ENCODE measurements around the gene TOX3.

The TOX3 gene

GRCh38 chr16:52424591-52424990 is 122.4 kb downstream of the TOX3 start (continued):
- TF ChIP-seq ZNF398 (tag by site-specific recombination; IDR thresholded peaks at IDR 0.05), result no peak
- TF ChIP-seq FEZF1 (tag by site-specific recombination; IDR thresholded peaks at IDR 0.05), result no peak
- no peak for TF ChIP-seq ZNF549 (tag by site-specific recombination; IDR thresholded peaks at IDR 0.05)
- TF ChIP-seq, protein P1, sequence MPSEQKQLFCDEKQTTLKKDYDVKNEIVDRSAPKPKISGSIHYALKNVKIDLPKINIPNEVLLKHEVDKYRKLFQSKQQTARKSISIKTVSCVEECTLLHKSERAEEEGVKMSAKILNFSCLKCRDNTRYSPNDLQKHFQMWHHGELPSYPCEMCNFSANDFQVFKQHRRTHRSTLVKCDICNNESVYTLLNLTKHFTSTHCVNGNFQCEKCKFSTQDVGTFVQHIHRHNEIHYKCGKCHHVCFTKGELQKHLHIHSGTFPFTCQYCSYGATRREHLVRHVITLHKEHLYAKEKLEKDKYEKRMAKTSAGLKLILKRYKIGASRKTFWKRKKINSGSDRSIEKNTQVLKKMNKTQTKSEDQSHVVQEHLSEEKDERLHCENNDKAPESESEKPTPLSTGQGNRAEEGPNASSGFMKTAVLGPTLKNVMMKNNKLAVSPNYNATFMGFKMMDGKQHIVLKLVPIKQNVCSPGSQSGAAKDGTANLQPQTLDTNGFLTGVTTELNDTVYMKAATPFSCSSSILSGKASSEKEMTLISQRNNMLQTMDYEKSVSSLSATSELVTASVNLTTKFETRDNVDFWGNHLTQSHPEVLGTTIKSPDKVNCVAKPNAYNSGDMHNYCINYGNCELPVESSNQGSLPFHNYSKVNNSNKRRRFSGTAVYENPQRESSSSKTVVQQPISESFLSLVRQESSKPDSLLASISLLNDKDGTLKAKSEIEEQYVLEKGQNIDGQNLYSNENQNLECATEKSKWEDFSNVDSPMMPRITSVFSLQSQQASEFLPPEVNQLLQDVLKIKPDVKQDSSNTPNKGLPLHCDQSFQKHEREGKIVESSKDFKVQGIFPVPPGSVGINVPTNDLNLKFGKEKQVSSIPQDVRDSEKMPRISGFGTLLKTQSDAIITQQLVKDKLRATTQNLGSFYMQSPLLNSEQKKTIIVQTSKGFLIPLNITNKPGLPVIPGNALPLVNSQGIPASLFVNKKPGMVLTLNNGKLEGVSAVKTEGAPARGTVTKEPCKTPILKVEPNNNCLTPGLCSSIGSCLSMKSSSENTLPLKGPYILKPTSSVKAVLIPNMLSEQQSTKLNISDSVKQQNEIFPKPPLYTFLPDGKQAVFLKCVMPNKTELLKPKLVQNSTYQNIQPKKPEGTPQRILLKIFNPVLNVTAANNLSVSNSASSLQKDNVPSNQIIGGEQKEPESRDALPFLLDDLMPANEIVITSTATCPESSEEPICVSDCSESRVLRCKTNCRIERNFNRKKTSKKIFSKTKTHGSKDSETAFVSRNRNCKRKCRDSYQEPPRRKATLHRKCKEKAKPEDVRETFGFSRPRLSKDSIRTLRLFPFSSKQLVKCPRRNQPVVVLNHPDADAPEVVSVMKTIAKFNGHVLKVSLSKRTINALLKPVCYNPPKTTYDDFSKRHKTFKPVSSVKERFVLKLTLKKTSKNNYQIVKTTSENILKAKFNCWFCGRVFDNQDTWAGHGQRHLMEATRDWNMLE (tag by site-specific recombination; conservative IDR thresholded peaks at IDR 0.05; ENCODE audit: low read depth), result no peak
- TF ChIP-seq ZNF274 (IDR thresholded peaks at IDR 0.05; ENCODE audit: low read length), result no peak
- TF ChIP-seq ZNF274 (tag by site-specific recombination; IDR thresholded peaks at IDR 0.05; ENCODE audit: borderline replicate concordance), result no peak
- TF ChIP-seq BCL6B (tag by site-specific recombination; IDR thresholded peaks at IDR 0.05), result no peak
- no peak for TF ChIP-seq SP3 (tag by site-specific recombination; IDR thresholded peaks at IDR 0.05)
- TF ChIP-seq PRDM4 (tag by site-specific recombination; IDR thresholded peaks at IDR 0.05), result no peak
- no peak for TF ChIP-seq ZNF600 (tag by site-specific recombination; IDR thresholded peaks at IDR 0.05)
- TF ChIP-seq ZNF585B (tag by site-specific recombination; IDR thresholded peaks at IDR 0.05), result no peak
- no peak for TF ChIP-seq SCRT1 (tag by site-specific recombination; IDR thresholded peaks at IDR 0.05; ENCODE audit: borderline replicate concordance)
- TF ChIP-seq ZNF2 (tag by site-specific recombination; IDR thresholded peaks at IDR 0.05), result no peak

DNA sequence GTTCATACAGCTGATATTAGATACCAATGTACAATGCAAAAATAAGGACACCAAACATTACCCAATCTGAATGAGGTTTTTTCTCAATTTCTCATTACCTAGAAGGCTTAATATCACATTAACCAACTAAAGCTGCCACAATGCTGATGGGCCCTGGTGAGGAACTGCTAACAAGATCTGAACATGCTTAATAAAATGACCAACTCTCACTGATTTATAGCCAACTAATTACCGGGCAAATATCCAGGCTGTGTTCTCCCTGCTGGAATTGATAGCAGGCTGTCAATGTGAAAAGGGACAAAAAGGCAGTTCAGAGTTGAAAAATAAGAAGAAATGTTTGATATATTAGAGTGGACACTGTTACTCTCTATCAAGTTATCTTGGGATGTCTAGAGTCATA is 124.6 kb downstream of the TOX3 start:
- H3K4me3 ChIP-seq (ENCODE audit: low read depth, low read length), result no peak overlapping the region
- CTCF ChIA-PET, result no interaction called here
- POLR2A ChIA-PET, result no interaction called here
- no peaks in the 10 kb centered on the region for H3K4me1 ChIP-seq (ENCODE audit: control insufficient read depth, insufficient read depth, low read length)
- no peaks in the 10 kb centered on the region for H3K9me3 ChIP-seq (ENCODE audit: control insufficient read depth, insufficient read depth, low read depth, low read length)
- H3K27ac ChIP-seq (ENCODE audit: extremely low read depth, low read depth, low read length), result no peak overlapping the region
- H3K36me3 ChIP-seq (ENCODE audit: control insufficient read depth in 2 of 2, insufficient read depth in 1 of 2, low read length in 2 of 2), result no peaks in the 10 kb centered on the region
- TF ChIP-seq PRDM1 (tag by site-specific recombination; IDR thresholded peaks at IDR 0.05), result no peak
- no peak for TF ChIP-seq ZNF624 (tag by site-specific recombination; IDR thresholded peaks at IDR 0.05)
- no peak for TF ChIP-seq ZNF48 (tag by site-specific recombination; IDR thresholded peaks at IDR 0.05)
- TF ChIP-seq PRDM10 (tag by site-specific recombination; IDR thresholded peaks at IDR 0.05), result no peak
- no peak for TF ChIP-seq ZNF792 (tag by site-specific recombination; IDR thresholded peaks at IDR 0.05)
- TF ChIP-seq ZNF266 (tag by site-specific recombination; IDR thresholded peaks at IDR 0.05; ENCODE audit: low read depth), result no peak
- no peak for TF ChIP-seq ZNF660 (tag by site-specific recombination; IDR thresholded peaks at IDR 0.05)
- TF ChIP-seq HOXC10 (CRISPR knock-in tag; IDR thresholded peaks at IDR 0.05), result no peak
- no peak for TF ChIP-seq ZNF311 (tag by site-specific recombination; IDR thresholded peaks at IDR 0.05; ENCODE audit: borderline replicate concordance)
- TF ChIP-seq SCRT2 (tag by site-specific recombination; IDR thresholded peaks at IDR 0.05), result no peak
- no peak for TF ChIP-seq TRIM28 (IDR thresholded peaks at IDR 0.05; ENCODE audit: borderline replicate concordance, low read length)
- TF ChIP-seq ZSCAN23 (tag by site-specific recombination; IDR thresholded peaks at IDR 0.05), result no peak

Measured in HEK293 (cell line).